SK-N-SH (cell line): Measurements from ENCODE around the gene DCBLD1. TPM values are rescaled to one million over a fixed set of nuclear protein-coding genes. Genes with fewer than 3 reads are reported as not detected.
"Not testable (repeated sequence)": the region's sequence is repeated elsewhere in the genome, so short reads cannot be mapped to it uniquely, and the experiment has no call there.

Source experiments
- CTCF ChIA-PET: fragments of 300-600, 350-600 bp; formaldehyde crosslinking; extraction: SDS; loops from one replicate; lab custom pipeline; 2021; lab: Yijun Ruan, JAX
- POLR2A ChIA-PET: fragments of 350-600 bp; sonication (Branson Sonifier 250); formaldehyde crosslinking; extraction: SDS; loops from one replicate; lab custom pipeline; 2020; ENCODE audit warnings: antibody characterized with exemption, inconsistent platforms; lab: Yijun Ruan, JAX
- DNase-seq: peaks from one replicate; pipeline ENCODE4 v3.0.0; 2012
- H2AFZ ChIP-seq: fragments of 200-600 bp; sonication (generic); 2 replicates; pipeline ENCODE4 v1.8.1; 2016; ENCODE audit warnings: antibody characterized with exemption, mild to moderate bottlenecking, low read depth
- H3F3A ChIP-seq: fragments of 200-600 bp; sonication (generic); replicated peaks from 2 replicates; pipeline ENCODE3; 2016; ENCODE audit warnings: antibody characterized with exemption, mild to moderate bottlenecking; ENCODE audit not compliant: insufficient read depth
- H3K27ac ChIP-seq, 2 experiments: fragments of 200-500 bp in 1 of 2; fragments of 200-600 bp in 1 of 2; sonication (Bioruptor generic) in 1 of 2; sonication (generic), shearing (Covaris generic) in 1 of 2; 2 replicates each; pipeline versions ENCODE4 v1.5.1 to v1.6.1; 2014 to 2016; ENCODE audit warnings: low read depth in 2 of 2, inconsistent platforms in 1 of 2, low read length in 1 of 2, mild to moderate bottlenecking in 1 of 2, mixed read lengths in 1 of 2
- H3K27me3 ChIP-seq: fragments of 200-600 bp; sonication (generic), shearing (Covaris generic); 2 replicates; pipeline ENCODE4 v1.6.1; 2016; ENCODE audit warnings: mixed run types; ENCODE audit not compliant: insufficient read depth
- H3K36me3 ChIP-seq, 2 experiments: fragments of 200-500 bp in 1 of 2; fragments of 200-600 bp in 1 of 2; sonication (Bioruptor generic) in 1 of 2; sonication (generic) in 1 of 2; replicated peaks in 1 of 2; 2 replicates each; pipeline versions ENCODE3 to v1.5.1; 2014 to 2016; ENCODE audit warnings: low read length in 1 of 2, mild to moderate bottlenecking in 1 of 2; ENCODE audit not compliant: insufficient read depth in 2 of 2, control insufficient read depth in 1 of 2
- H3K4me1 ChIP-seq, 2 experiments: fragments of 200-500 bp in 1 of 2; fragments of 200-600 bp in 1 of 2; sonication (Bioruptor generic) in 1 of 2; sonication (generic), shearing (Covaris generic) in 1 of 2; 2 replicates each; pipeline versions ENCODE4 v1.5.1 to v1.6.1; 2014 to 2016; ENCODE audit warnings: low read depth in 1 of 2, low read length in 1 of 2, mixed run types in 1 of 2; ENCODE audit not compliant: insufficient read depth in 2 of 2, control insufficient read depth in 1 of 2
- H3K4me2 ChIP-seq: fragments of 200-600 bp; sonication (generic), shearing (Covaris generic); 2 replicates; pipeline ENCODE4 v1.6.1; 2017; ENCODE audit warnings: mixed run types
- H3K4me3 ChIP-seq, 2 experiments: fragments of 200-500 bp in 1 of 2; fragments of 200-600 bp in 1 of 2; sonication (Bioruptor generic) in 1 of 2; sonication (generic), shearing (Covaris generic) in 1 of 2; 2 replicates each; pipeline versions ENCODE4 v1.5.1 to v1.8.1; 2014 to 2016; ENCODE audit warnings: low read depth in 2 of 2, inconsistent platforms in 1 of 2, low read length in 1 of 2, mild to moderate bottlenecking in 1 of 2, mixed read lengths in 1 of 2, moderate library complexity in 1 of 2
- H3K79me2 ChIP-seq: fragments of 200-600 bp; sonication (generic); 2 replicates; pipeline ENCODE4 v1.8.1; 2017; ENCODE audit warnings: mild to moderate bottlenecking; ENCODE audit not compliant: insufficient read depth
- H3K9ac ChIP-seq: fragments of 200-600 bp; sonication (generic); 2 replicates; pipeline ENCODE4 v1.6.1; 2017; ENCODE audit warnings: mixed run types
- H3K9me2 ChIP-seq: fragments of 200-600 bp; sonication (generic); 2 replicates; pipeline ENCODE4 v1.6.1; 2017; ENCODE audit warnings: mixed run types
- H3K9me3 ChIP-seq: fragments of 200-600 bp; sonication (generic); 2 replicates; pipeline ENCODE4 v1.6.1; 2017; ENCODE audit warnings: mixed run types, mild to moderate bottlenecking, moderate library complexity
- H4K20me1 ChIP-seq: fragments of 200-600 bp; sonication (generic); 2 replicates; pipeline ENCODE4 v1.6.1; 2017; ENCODE audit warnings: mild to moderate bottlenecking, mixed run types; ENCODE audit not compliant: insufficient read depth
- CHD2 ChIP-seq: fragments of 150-350 bp; IDR thresholded peaks from 2 replicates; pipeline ENCODE4 v1.6.1; 2018; ENCODE audit warnings: low read length; ENCODE audit not compliant: partially characterized antibody
- CTCF ChIP-seq: fragments of 200-600 bp; sonication (generic); IDR thresholded peaks from 2 replicates; pipeline ENCODE4 v1.6.1; 2017; ENCODE audit warnings: antibody characterized with exemption, mild to moderate bottlenecking, moderate library complexity
- ELF1 ChIP-seq: IDR thresholded peaks from 2 replicates; pipeline ENCODE4 v1.4.0; 2012
- EP300 ChIP-seq, 2 experiments: IDR thresholded peaks; 2 replicates each; pipeline versions ENCODE4 v1.4.0 to v1.6.1; 2012; ENCODE audit warnings: borderline replicate concordance in 1 of 2, low read depth in 1 of 2, low read length in 1 of 2
- EZH2phosphoT487 ChIP-seq: fragments of 200-600 bp; sonication (generic); IDR thresholded peaks from 2 replicates; pipeline ENCODE4 v1.6.1; 2017; ENCODE audit warnings: low read depth, mixed run types, mild to moderate bottlenecking, antibody characterized with exemption, moderate library complexity, borderline replicate concordance
- FOSL2 ChIP-seq: IDR thresholded peaks from 2 replicates; pipeline ENCODE4 v1.4.0; 2012; ENCODE audit warnings: low read depth, mild to moderate bottlenecking, moderate library complexity, borderline replicate concordance
- IRF3 ChIP-seq: fragments of 150-350 bp; IDR thresholded peaks from 2 replicates; pipeline ENCODE4 v1.6.1; 2016; ENCODE audit warnings: mild to moderate bottlenecking, low read depth, low read length
- MEF2A ChIP-seq: IDR thresholded peaks from 2 replicates; pipeline ENCODE4 v1.4.0; 2012; ENCODE audit warnings: low read depth, borderline replicate concordance
- RCOR1 ChIP-seq: fragments of 150-350 bp; IDR thresholded peaks from 2 replicates; pipeline ENCODE4 v1.6.1; 2017; ENCODE audit warnings: antibody characterized with exemption, low read length
- RXRA ChIP-seq: IDR thresholded peaks from 2 replicates; pipeline ENCODE4 v1.4.0; 2012; ENCODE audit warnings: low read depth, mild to moderate bottlenecking, borderline replicate concordance
- SIN3A ChIP-seq: IDR thresholded peaks from 2 replicates; pipeline ENCODE4 v1.6.1; 2012; ENCODE audit warnings: low read depth, mild to moderate bottlenecking, low read length, moderate library complexity, borderline replicate concordance
- TEAD4 ChIP-seq: IDR thresholded peaks from 2 replicates; pipeline ENCODE4 v1.4.0; 2012; ENCODE audit warnings: mild to moderate bottlenecking, borderline replicate concordance; ENCODE audit not compliant: insufficient read depth
- WGBS: methylation state at CpG from one replicate; pipeline ENCODE4 v1.1.6; 2017; ENCODE audit warnings: low lambda C conversion rate; 5-methylcytosine and 5-hydroxymethylcytosine counted together
- polyA plus RNA-seq, 3 experiments: library from polyadenylated mRNA; depleted of rRNA; stranded (reverse); fragments of >200 nt; gene quantifications; 2 replicates each; pipeline ENCODE4 v1.2.3, GENCODE V29; 2012
- TF ChIP-seq, protein P1 (sequence below): IDR thresholded peaks from 2 replicates; pipeline ENCODE4 v1.4.0; 2012; ENCODE audit warnings: low read depth

The DCBLD1 gene
- polyA plus RNA-seq, 1 of the 3 experiments (the other 2 are of a cell fraction), result 82.2 TPM

DNA sequence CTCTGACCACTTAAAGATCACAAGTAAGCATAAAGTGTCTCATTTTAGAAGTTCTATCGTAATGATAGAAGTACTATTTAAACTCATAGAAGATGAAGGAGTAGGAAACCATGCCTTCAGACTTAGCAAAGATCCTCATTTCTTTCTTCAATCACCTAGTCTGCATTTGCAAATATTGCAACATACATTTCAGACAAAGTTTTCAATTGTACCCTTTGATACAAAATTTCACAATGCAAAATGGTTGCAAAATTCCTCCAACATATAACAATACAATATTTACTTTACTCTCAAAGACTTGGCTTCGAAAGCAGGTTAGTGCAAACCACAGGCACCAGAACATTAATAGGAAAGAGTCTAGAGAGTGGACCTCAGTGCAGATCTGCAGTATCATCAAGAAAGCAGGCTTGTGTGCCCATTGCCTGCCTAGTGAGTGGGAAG is 40.6 kb upstream of the DCBLD1 start:
- peaks cover 22% of the 10 kb centered on the region for H3F3A ChIP-seq
- H4K20me1 ChIP-seq, result no peaks in the 10 kb centered on the region
- peak overlapping the region; percentile 37; the same call in 1 of the 2 replicates for H3K4me2 ChIP-seq
- DNase-seq, result no peak
- H3K27me3 ChIP-seq, result no peaks in the 10 kb centered on the region
- no peaks in the 10 kb centered on the region for H3K9me2 ChIP-seq
- H3K9me3 ChIP-seq, result peaks cover 4% of the 10 kb centered on the region
- ChIA-PET CTCF (interaction anchor here (1.6 kb wide), 1 partner anchor 8 kb away, joined by 7 read pairs; no protein-coding TSS in a partner anchor), POLR2A (no interaction called here)
- peak overlapping the region; percentile 75 for H2AFZ ChIP-seq
- H3K9ac ChIP-seq, result peak overlapping the region; percentile 52; the same call in 1 of the 2 replicates
- no peaks in the 10 kb centered on the region for H3K79me2 ChIP-seq
- WGBS, result 26% methylated on average over 2 of the region's 2 CpGs
- peak overlapping the region; percentile 70 to 74; a peak in 3 of 4 replicates for H3K27ac ChIP-seq
- TF ChIP-seq IRF3, result no peak
- TF ChIP-seq, protein P1, sequence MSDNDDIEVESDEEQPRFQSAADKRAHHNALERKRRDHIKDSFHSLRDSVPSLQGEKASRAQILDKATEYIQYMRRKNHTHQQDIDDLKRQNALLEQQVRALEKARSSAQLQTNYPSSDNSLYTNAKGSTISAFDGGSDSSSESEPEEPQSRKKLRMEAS, result 0 out of 2 replicates have a peak, but pooled peaks have one; percentile 11
- H3K4me1 ChIP-seq, result peaks cover 0 to 1% of the 10 kb centered on the region in 2 experiments; a peak in 1 of 4 replicates
- no peaks in the 10 kb centered on the region for H3K36me3 ChIP-seq
- no peak overlapping the region; a peak in 1 of 4 replicates for H3K4me3 ChIP-seq

DNA sequence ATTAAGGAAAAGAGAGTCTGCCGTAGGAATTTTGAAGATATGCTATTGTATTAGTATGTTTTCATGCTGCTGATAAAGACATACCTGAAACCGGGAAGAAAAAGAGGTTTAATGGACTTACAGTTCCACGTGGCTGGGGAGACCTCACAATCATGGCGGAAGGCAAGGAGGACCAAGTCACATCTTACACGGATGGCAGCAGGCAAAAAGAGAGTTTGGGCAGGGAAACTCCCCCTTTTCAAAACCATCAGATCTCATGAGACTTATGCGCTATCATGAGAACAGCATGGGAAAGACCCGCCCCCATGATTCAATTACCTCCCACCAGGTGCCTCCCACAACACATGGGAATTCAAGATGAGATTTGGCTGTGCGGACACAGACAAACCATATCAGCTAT is 40.2 kb upstream of the DCBLD1 start:
- H4K20me1 ChIP-seq, H3K36me3 ChIP-seq, H3K9me2 ChIP-seq, POLR2A ChIA-PET, H3K27me3 ChIP-seq, H3K9me3 ChIP-seq, H3K4me3 ChIP-seq, DNase-seq, H3K79me2 ChIP-seq, H3K4me1 ChIP-seq, CTCF ChIA-PET: not testable (repeated sequence)
- peaks cover 22% of the 10 kb centered on the region for H3F3A ChIP-seq
- WGBS, result 48% methylated on average over 8 of the region's 8 CpGs
- H3K9ac ChIP-seq, result peak overlapping the region; percentile 52; the same call in 1 of the 2 replicates
- H3K4me2 ChIP-seq, result peak overlapping the region; percentile 37; the same call in 1 of the 2 replicates
- H2AFZ ChIP-seq, result peak overlapping the region; percentile 75
- peak overlapping the region; percentile 70 to 74; a peak in 3 of 4 replicates for H3K27ac ChIP-seq

GRCh38 chr6:117444600-117444999 is 37.9 kb upstream of the DCBLD1 start:
- no peak for DNase-seq
- POLR2A ChIA-PET, result no interaction called here
- H3K4me1 ChIP-seq, result peaks cover 0 to 23% of the 10 kb centered on the region in 2 experiments; a peak in 3 of 4 replicates

More at GRCh38 chr6:117444600-117444999, 37.9 kb upstream of the DCBLD1 start:
- no peaks in the 10 kb centered on the region for H3K79me2 ChIP-seq
- H3K36me3 ChIP-seq, result no peaks in the 10 kb centered on the region
- H3K4me3 ChIP-seq, result no peak overlapping the region
- peak overlapping the region; percentile 27; the same call in 1 of the 2 replicates for H2AFZ ChIP-seq
- no peaks in the 10 kb centered on the region for H4K20me1 ChIP-seq
- H3K9me2 ChIP-seq, result no peaks in the 10 kb centered on the region
- no peak overlapping the region for H3K9ac ChIP-seq
- TF ChIP-seq ELF1, result no peak
- no peak for TF ChIP-seq MEF2A
- TF ChIP-seq SIN3A, result no peak
- no peak for TF ChIP-seq RCOR1
- TF ChIP-seq EZH2phosphoT487, result no peak
- TF ChIP-seq EP300 (IDR thresholded peaks at IDR 0.05; ENCODE audit: borderline replicate concordance in 1 of 2, low read depth in 1 of 2, low read length in 1 of 2), result no peak
- no peak for TF ChIP-seq CTCF
- no peak for TF ChIP-seq TEAD4
- no peak for TF ChIP-seq RXRA
- TF ChIP-seq FOSL2, result no peak
- TF ChIP-seq, protein P1, result no peak
- no peak for TF ChIP-seq CHD2
- TF ChIP-seq, all 33 proteins: peak for 0
- Histone ChIP-seq H3K27me3 (no peaks in the 10 kb centered on the region), H3F3A (peaks cover 30% of the 10 kb centered on the region), H3K9me3 (peaks cover 4% of the 10 kb centered on the region), H3K4me2 (no peak overlapping the region), H3K27ac (no peak overlapping the region)
- CTCF ChIA-PET, result interaction anchor here (1.1 kb wide), 1 partner anchor 161 kb away, joined by 3 read pairs; no protein-coding TSS in a partner anchor
- WGBS, result 48% methylated on average over 2 of the region's 2 CpGs
